SK-N-SH (cell line): Measurements from ENCODE around the gene PDE11A. TPM values are rescaled to one million over a fixed set of nuclear protein-coding genes. Genes with fewer than 3 reads are reported as not detected.

ENCODE experiments used
- CTCF ChIA-PET: fragments of 300-600, 350-600 bp; formaldehyde crosslinking; extraction: SDS; loops from one replicate; lab custom pipeline; 2021; lab: Yijun Ruan, JAX
- POLR2A ChIA-PET: fragments of 350-600 bp; sonication (Branson Sonifier 250); formaldehyde crosslinking; extraction: SDS; loops from one replicate; lab custom pipeline; 2020; ENCODE audit warnings: antibody characterized with exemption, inconsistent platforms; lab: Yijun Ruan, JAX
- DNase-seq: peaks from one replicate; pipeline ENCODE4 v3.0.0; 2012
- H2AFZ ChIP-seq: fragments of 200-600 bp; sonication (generic); 2 replicates; pipeline ENCODE4 v1.8.1; 2016; ENCODE audit warnings: antibody characterized with exemption, mild to moderate bottlenecking, low read depth
- H3F3A ChIP-seq: fragments of 200-600 bp; sonication (generic); replicated peaks from 2 replicates; pipeline ENCODE3; 2016; ENCODE audit warnings: antibody characterized with exemption, mild to moderate bottlenecking; ENCODE audit not compliant: insufficient read depth
- H3K27ac ChIP-seq, 2 experiments: fragments of 200-500 bp in 1 of 2; fragments of 200-600 bp in 1 of 2; sonication (Bioruptor generic) in 1 of 2; sonication (generic), shearing (Covaris generic) in 1 of 2; 2 replicates each; pipeline versions ENCODE4 v1.5.1 to v1.6.1; 2014 to 2016; ENCODE audit warnings: low read depth in 2 of 2, inconsistent platforms in 1 of 2, low read length in 1 of 2, mild to moderate bottlenecking in 1 of 2, mixed read lengths in 1 of 2
- H3K27me3 ChIP-seq: fragments of 200-600 bp; sonication (generic), shearing (Covaris generic); 2 replicates; pipeline ENCODE4 v1.6.1; 2016; ENCODE audit warnings: mixed run types; ENCODE audit not compliant: insufficient read depth
- H3K36me3 ChIP-seq, 2 experiments: fragments of 200-500 bp in 1 of 2; fragments of 200-600 bp in 1 of 2; sonication (Bioruptor generic) in 1 of 2; sonication (generic) in 1 of 2; replicated peaks in 1 of 2; 2 replicates each; pipeline versions ENCODE3 to v1.5.1; 2014 to 2016; ENCODE audit warnings: low read length in 1 of 2, mild to moderate bottlenecking in 1 of 2; ENCODE audit not compliant: insufficient read depth in 2 of 2, control insufficient read depth in 1 of 2
- H3K4me1 ChIP-seq, 2 experiments: fragments of 200-500 bp in 1 of 2; fragments of 200-600 bp in 1 of 2; sonication (Bioruptor generic) in 1 of 2; sonication (generic), shearing (Covaris generic) in 1 of 2; 2 replicates each; pipeline versions ENCODE4 v1.5.1 to v1.6.1; 2014 to 2016; ENCODE audit warnings: low read depth in 1 of 2, low read length in 1 of 2, mixed run types in 1 of 2; ENCODE audit not compliant: insufficient read depth in 2 of 2, control insufficient read depth in 1 of 2
- H3K4me2 ChIP-seq: fragments of 200-600 bp; sonication (generic), shearing (Covaris generic); 2 replicates; pipeline ENCODE4 v1.6.1; 2017; ENCODE audit warnings: mixed run types
- H3K4me3 ChIP-seq, 2 experiments: fragments of 200-500 bp in 1 of 2; fragments of 200-600 bp in 1 of 2; sonication (Bioruptor generic) in 1 of 2; sonication (generic), shearing (Covaris generic) in 1 of 2; 2 replicates each; pipeline versions ENCODE4 v1.5.1 to v1.8.1; 2014 to 2016; ENCODE audit warnings: low read depth in 2 of 2, inconsistent platforms in 1 of 2, low read length in 1 of 2, mild to moderate bottlenecking in 1 of 2, mixed read lengths in 1 of 2, moderate library complexity in 1 of 2
- H3K79me2 ChIP-seq: fragments of 200-600 bp; sonication (generic); 2 replicates; pipeline ENCODE4 v1.8.1; 2017; ENCODE audit warnings: mild to moderate bottlenecking; ENCODE audit not compliant: insufficient read depth
- H3K9ac ChIP-seq: fragments of 200-600 bp; sonication (generic); 2 replicates; pipeline ENCODE4 v1.6.1; 2017; ENCODE audit warnings: mixed run types
- H3K9me2 ChIP-seq: fragments of 200-600 bp; sonication (generic); 2 replicates; pipeline ENCODE4 v1.6.1; 2017; ENCODE audit warnings: mixed run types
- H3K9me3 ChIP-seq: fragments of 200-600 bp; sonication (generic); 2 replicates; pipeline ENCODE4 v1.6.1; 2017; ENCODE audit warnings: mixed run types, mild to moderate bottlenecking, moderate library complexity
- H4K20me1 ChIP-seq: fragments of 200-600 bp; sonication (generic); 2 replicates; pipeline ENCODE4 v1.6.1; 2017; ENCODE audit warnings: mild to moderate bottlenecking, mixed run types; ENCODE audit not compliant: insufficient read depth
- FOXJ3 ChIP-seq: sonication (generic); formaldehyde crosslinking; IDR thresholded peaks from 2 replicates; pipeline ENCODE4 v1.5.1; 2020; ENCODE audit warnings: mild to moderate bottlenecking, missing genetic modification reagents
- IRF3 ChIP-seq: fragments of 150-350 bp; IDR thresholded peaks from 2 replicates; pipeline ENCODE4 v1.6.1; 2016; ENCODE audit warnings: mild to moderate bottlenecking, low read depth, low read length
- NFIC ChIP-seq: IDR thresholded peaks from 2 replicates; pipeline ENCODE4 v1.4.0; 2012; ENCODE audit warnings: borderline replicate concordance
- POLR2AphosphoS5 ChIP-seq: IDR thresholded peaks from 2 replicates; pipeline ENCODE4 v1.6.1; 2012; ENCODE audit warnings: low read depth, low read length
- RAD21 ChIP-seq: IDR thresholded peaks from 2 replicates; pipeline ENCODE4 v1.6.1; 2012; ENCODE audit warnings: mild to moderate bottlenecking, low read length
- RFX5 ChIP-seq: IDR thresholded peaks from 2 replicates; pipeline ENCODE4 v1.6.1; 2012; ENCODE audit warnings: mild to moderate bottlenecking, improper control_type of control experiment, low read length
- RXRA ChIP-seq: IDR thresholded peaks from 2 replicates; pipeline ENCODE4 v1.4.0; 2012; ENCODE audit warnings: low read depth, mild to moderate bottlenecking, borderline replicate concordance
- SMC3 ChIP-seq: IDR thresholded peaks from 2 replicates; pipeline ENCODE4 v1.6.1; 2012; ENCODE audit warnings: low read depth, low read length, improper control_type of control experiment
- WGBS: methylation state at CpG from one replicate; pipeline ENCODE4 v1.1.6; 2017; ENCODE audit warnings: low lambda C conversion rate; 5-methylcytosine and 5-hydroxymethylcytosine counted together
- polyA plus RNA-seq, 3 experiments: library from polyadenylated mRNA; depleted of rRNA; stranded (reverse); fragments of >200 nt; gene quantifications; 2 replicates each; pipeline ENCODE4 v1.2.3, GENCODE V29; 2012
- TF ChIP-seq, protein P1 (sequence below): fragments of 200-600 bp; sonication (generic); IDR thresholded peaks from 2 replicates; pipeline ENCODE4 v1.6.1; 2017; ENCODE audit warnings: antibody characterized with exemption, mild to moderate bottlenecking, moderate library complexity

Gene PDE11A
- polyA plus RNA-seq, 1 of the 3 experiments (the other 2 are of a cell fraction): 0.10 TPM

DNA sequence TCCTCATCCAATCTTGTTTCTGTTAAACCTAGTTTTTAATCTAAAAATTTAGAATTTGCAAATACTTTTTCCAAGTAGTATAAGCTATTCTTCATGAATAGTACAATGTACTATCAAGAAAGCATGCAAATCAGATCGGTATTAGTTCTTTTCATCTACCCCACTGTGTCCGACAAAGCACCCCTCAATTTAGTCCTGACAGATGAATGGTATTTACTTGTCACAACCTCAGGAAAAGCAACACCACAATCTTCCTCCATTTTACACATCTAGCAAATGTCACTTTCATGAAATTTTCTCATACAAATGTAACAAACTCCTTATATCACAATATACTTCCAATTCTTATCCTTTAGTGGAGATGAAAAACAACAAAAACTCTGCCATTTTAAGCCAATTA is 163.8 kb downstream of the PDE11A start (continued):
- TF ChIP-seq IRF3: no peak

DNA sequence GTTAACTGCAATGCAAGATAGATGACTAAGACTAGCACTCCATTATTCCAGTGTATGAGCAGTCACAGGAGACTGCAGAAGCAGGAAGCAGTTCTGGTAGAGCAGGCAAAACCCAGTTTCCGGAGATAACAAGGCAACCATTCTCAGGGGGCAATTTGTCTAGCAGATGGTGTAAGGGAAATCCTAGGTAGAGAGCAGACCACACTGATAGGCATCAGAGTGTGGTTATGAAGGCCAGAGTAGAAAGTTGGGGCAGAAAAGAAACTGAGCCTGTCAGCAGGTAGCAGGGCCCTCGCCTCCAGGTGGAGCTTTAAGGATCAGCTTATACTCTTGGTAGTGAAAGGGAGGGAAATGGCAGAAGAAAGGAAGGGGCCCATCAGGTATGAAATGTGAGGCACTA is 164.4 kb downstream of the PDE11A start:
- no peak overlapping the region for H3K27ac ChIP-seq
- DNase-seq: no peak
- H3K4me3 ChIP-seq: no peak overlapping the region
- 56% methylated on average over 2 of the region's 2 CpGs for WGBS
- peaks cover 0 to 2% of the 10 kb centered on the region in 2 experiments; a peak in 2 of 4 replicates for H3K4me1 ChIP-seq
- no peaks in the 10 kb centered on the region for H3K27me3 ChIP-seq
- H3K4me2 ChIP-seq: no peak overlapping the region
- no peaks in the 10 kb centered on the region for H3F3A ChIP-seq
- H2AFZ ChIP-seq: no peak overlapping the region
- TF ChIP-seq POLR2AphosphoS5: no peak
- ChIA-PET CTCF (interaction anchor here (0.6 to 3.2 kb wide), 4 partner anchors 10 to 123 kb away, joined by 3 to 17 read pairs (median 4); no protein-coding TSS in a partner anchor), POLR2A (no interaction called here)
- no peaks in the 10 kb centered on the region for H4K20me1 ChIP-seq
- H3K79me2 ChIP-seq: no peaks in the 10 kb centered on the region
- no peaks in the 10 kb centered on the region for H3K9me3 ChIP-seq
- no peaks in the 10 kb centered on the region for H3K36me3 ChIP-seq
- no peak overlapping the region for H3K9ac ChIP-seq
- H3K9me2 ChIP-seq: no peaks in the 10 kb centered on the region

DNA sequence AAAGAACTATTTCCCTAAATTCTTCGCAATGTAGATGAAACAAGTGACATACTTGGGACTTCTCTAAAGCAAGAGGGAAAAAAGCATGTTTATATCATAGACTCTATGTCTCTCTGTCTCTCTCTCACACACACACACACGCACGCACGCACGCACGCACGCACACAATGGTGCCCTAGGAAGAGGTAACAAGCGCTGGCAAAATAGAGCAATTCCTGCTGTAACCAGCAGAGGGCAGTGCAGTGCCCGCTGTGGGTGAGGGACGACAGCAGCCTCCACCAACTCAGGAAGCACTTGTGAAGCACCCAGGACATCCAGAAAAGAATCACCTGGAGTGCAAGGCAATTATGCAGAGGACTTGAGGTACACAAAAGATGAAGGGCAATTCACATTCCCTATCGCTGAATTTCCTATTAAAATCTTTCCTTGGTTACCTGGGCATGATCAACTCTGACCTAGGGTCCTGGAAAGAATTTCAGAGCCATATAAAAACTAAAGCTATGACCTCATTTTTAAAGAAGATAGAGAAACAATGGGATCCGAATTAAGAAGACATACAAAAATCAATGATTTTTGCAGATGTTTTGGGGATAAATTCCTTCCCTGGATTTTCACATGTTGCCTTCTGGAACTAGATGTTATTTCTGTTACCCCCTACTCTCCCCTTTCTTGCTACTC is 166.4 kb downstream of the PDE11A start:
- Histone ChIP-seq H3K4me3 (peak overlapping the region in 1 of 2 experiments; percentile 49; a peak in 1 of 4 replicates), H3K9ac (no peak overlapping the region), H3F3A (no peaks in the 10 kb centered on the region), H4K20me1 (no peaks in the 10 kb centered on the region), H3K4me1 (peaks cover 0 to 9% of the 10 kb centered on the region in 2 experiments; a peak in 2 of 4 replicates), H2AFZ (no peak overlapping the region), H3K4me2 (no peak overlapping the region), H3K9me2 (no peaks in the 10 kb centered on the region), H3K27ac (no peak overlapping the region), H3K9me3 (no peaks in the 10 kb centered on the region), H3K36me3 (no peaks in the 10 kb centered on the region), H3K79me2 (no peaks in the 10 kb centered on the region), H3K27me3 (no peaks in the 10 kb centered on the region)
- TF ChIP-seq, protein P1, sequence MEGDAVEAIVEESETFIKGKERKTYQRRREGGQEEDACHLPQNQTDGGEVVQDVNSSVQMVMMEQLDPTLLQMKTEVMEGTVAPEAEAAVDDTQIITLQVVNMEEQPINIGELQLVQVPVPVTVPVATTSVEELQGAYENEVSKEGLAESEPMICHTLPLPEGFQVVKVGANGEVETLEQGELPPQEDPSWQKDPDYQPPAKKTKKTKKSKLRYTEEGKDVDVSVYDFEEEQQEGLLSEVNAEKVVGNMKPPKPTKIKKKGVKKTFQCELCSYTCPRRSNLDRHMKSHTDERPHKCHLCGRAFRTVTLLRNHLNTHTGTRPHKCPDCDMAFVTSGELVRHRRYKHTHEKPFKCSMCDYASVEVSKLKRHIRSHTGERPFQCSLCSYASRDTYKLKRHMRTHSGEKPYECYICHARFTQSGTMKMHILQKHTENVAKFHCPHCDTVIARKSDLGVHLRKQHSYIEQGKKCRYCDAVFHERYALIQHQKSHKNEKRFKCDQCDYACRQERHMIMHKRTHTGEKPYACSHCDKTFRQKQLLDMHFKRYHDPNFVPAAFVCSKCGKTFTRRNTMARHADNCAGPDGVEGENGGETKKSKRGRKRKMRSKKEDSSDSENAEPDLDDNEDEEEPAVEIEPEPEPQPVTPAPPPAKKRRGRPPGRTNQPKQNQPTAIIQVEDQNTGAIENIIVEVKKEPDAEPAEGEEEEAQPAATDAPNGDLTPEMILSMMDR: peak; percentile 87
- TF ChIP-seq RXRA (no peak), FOXJ3 (CRISPR knock-in tag) (no peak), RAD21 (peak; percentile 49), RFX5 (no peak), NFIC (no peak), SMC3 (peak; percentile 25; the same call in 1 of the 2 replicates)
- 57% methylated on average over 12 of the region's 12 CpGs for WGBS
- ChIA-PET POLR2A (no interaction called here), CTCF (interaction anchor here (0.7 to 3.2 kb wide), 13 partner anchors 8 to 1779 kb away, joined by 3 to 17 read pairs (median 4); no protein-coding TSS in a partner anchor)
- peak; percentile 56 for DNase-seq
